Endothelial cell of umbilical vein (primary cell): ENCODE data around the gene KCNC1.

ENCODE experiments used
- EZH2 ChIP-seq: IDR thresholded peaks from 2 replicates; pipeline ENCODE4 v1.6.1; 2012; ENCODE audit warnings: borderline replicate concordance, low read depth, mild to moderate bottlenecking, moderate library complexity, low read length, inconsistent platforms; ENCODE audit not compliant: severe bottlenecking
- FOS ChIP-seq: IDR thresholded peaks from 2 replicates; pipeline ENCODE4 v1.6.1; 2011; ENCODE audit warnings: mild to moderate bottlenecking, low read length, moderate library complexity, borderline replicate concordance; ENCODE audit not compliant: insufficient read depth
- JUN ChIP-seq: IDR thresholded peaks from 2 replicates; pipeline ENCODE4 v1.6.1; 2011; ENCODE audit warnings: borderline replicate concordance, low read depth; ENCODE audit not compliant: insufficient read length, insufficient read depth
- MYC ChIP-seq: IDR thresholded peaks from one replicate; pipeline ENCODE4 v1.6.1; 2011; ENCODE audit warnings: mild to moderate bottlenecking, low read depth, low read length
- POLR2A ChIP-seq: IDR thresholded peaks from 2 replicates; pipeline ENCODE4 v1.6.1; 2012; ENCODE audit warnings: low read depth, mild to moderate bottlenecking, control low read depth, low read length
- POLR2AphosphoS5 ChIP-seq: IDR thresholded peaks from 2 replicates; pipeline ENCODE4 v1.6.1; 2012; ENCODE audit warnings: low read depth, mild to moderate bottlenecking, control low read depth, low read length, moderate library complexity; ENCODE audit not compliant: insufficient read depth
- TF ChIP-seq, protein P1 (sequence below), 2 donors: IDR thresholded peaks; 1 replicate in 1 of 2; 2 replicates in 1 of 2; pipeline ENCODE4 v1.5.1; 2011; ENCODE audit warnings: low read length in 2 of 2, mild to moderate bottlenecking in 2 of 2, moderate library complexity in 2 of 2, control low read depth in 1 of 2, inconsistent platforms in 1 of 2, low read depth in 1 of 2; ENCODE audit not compliant: insufficient read depth in 1 of 2; ENCODE audit errors: extremely low read depth in 1 of 2
- TF ChIP-seq, protein P2 (sequence below): IDR thresholded peaks from 2 replicates; pipeline ENCODE4 v1.6.1; 2011; ENCODE audit not compliant: insufficient read depth, insufficient read length

DNA sequence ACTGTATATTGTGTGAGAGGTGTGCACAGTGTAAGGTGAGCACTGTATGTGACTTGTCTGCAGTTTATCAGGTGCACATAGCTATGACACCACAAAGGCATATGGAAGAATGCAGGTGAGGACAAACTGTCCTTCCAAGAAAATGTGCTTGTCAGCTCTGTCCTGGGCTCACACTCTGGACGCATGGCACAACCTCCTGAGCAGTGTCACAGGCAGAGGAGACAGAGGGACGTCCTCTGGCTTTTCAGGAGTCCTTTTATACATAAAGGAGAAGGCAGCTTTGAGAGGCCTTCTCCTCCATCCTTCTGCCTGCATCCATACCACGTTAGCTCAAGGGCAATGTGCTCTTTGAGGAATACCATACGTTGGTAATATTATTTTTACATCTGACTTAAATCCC, 22.7 kb upstream of the KCNC1 start:
- TF ChIP-seq, protein P1, sequence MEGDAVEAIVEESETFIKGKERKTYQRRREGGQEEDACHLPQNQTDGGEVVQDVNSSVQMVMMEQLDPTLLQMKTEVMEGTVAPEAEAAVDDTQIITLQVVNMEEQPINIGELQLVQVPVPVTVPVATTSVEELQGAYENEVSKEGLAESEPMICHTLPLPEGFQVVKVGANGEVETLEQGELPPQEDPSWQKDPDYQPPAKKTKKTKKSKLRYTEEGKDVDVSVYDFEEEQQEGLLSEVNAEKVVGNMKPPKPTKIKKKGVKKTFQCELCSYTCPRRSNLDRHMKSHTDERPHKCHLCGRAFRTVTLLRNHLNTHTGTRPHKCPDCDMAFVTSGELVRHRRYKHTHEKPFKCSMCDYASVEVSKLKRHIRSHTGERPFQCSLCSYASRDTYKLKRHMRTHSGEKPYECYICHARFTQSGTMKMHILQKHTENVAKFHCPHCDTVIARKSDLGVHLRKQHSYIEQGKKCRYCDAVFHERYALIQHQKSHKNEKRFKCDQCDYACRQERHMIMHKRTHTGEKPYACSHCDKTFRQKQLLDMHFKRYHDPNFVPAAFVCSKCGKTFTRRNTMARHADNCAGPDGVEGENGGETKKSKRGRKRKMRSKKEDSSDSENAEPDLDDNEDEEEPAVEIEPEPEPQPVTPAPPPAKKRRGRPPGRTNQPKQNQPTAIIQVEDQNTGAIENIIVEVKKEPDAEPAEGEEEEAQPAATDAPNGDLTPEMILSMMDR (IDR thresholded peaks at IDR 0.05; ENCODE audit: extremely low read depth in 1 of 2, insufficient read depth in 1 of 2, low read depth in 1 of 2, low read length in 2 of 2) = no peak
- no peak for TF ChIP-seq MYC
- no peak for TF ChIP-seq POLR2A
- no peak for TF ChIP-seq POLR2AphosphoS5
- TF ChIP-seq, protein P2, sequence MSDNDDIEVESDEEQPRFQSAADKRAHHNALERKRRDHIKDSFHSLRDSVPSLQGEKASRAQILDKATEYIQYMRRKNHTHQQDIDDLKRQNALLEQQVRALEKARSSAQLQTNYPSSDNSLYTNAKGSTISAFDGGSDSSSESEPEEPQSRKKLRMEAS = no peak
- TF ChIP-seq EZH2 = no peak
- no peak for TF ChIP-seq FOS
- TF ChIP-seq JUN = no peak
